VCaP (cell line): Measurements from ENCODE around the gene SLC45A3.
A peak's percentile ranks its signal among the peaks of the same experiment; 100 is the strongest.
"Not testable (repeated sequence)": the region's sequence is repeated elsewhere in the genome, so short reads cannot be mapped to it uniquely, and the experiment has no call there.

Source experiments
- H3K27ac ChIP-seq: fragments of 450-650 bp; 2 replicates; pipeline ENCODE4 v1.5.1; 2017
- CTCF ChIP-seq: fragments of 450-650 bp; conservative IDR thresholded peaks from 2 replicates; pipeline ENCODE4 v1.5.1; 2017; ENCODE audit warnings: mild to moderate bottlenecking, moderate library complexity

The SLC45A3 gene

GRCh38 chr1:205680073-205680851 is at the start of gene SLC45A3:
Gene SLC45A3 (minus strand): TSS chr1:205680509. CDS start chr1:205664656, 15,853 bp downstream.
- no peak for TF ChIP-seq CTCF
- H3K27ac ChIP-seq: peak within 1 kb of the TSS; percentile 88

- TF ChIP-seq CTCF: no peak
- no peak overlapping the region for H3K27ac ChIP-seq
Observed at GRCh38 chr1:205726619-205727125, 46.4 kb upstream of the SLC45A3 start.

DNA sequence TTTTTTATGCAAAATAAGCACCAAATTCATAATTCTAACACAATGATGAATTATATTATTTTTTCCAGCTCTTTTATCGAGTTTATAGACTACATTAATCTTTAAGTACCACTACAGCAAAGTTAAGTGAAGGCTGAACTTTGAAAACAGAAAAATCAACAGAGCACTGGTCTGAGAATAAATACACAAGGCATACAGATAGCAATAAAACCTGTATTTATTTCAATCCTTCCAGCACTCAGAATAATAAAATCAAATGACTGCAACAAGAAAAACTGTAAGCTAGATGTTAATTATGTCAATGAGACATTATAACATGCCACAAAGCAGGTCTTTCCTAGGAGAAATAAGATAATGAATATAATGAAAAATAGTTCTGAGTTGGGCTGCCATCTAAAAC is 45.2 kb upstream of the SLC45A3 start:
- no peak for TF ChIP-seq CTCF

DNA sequence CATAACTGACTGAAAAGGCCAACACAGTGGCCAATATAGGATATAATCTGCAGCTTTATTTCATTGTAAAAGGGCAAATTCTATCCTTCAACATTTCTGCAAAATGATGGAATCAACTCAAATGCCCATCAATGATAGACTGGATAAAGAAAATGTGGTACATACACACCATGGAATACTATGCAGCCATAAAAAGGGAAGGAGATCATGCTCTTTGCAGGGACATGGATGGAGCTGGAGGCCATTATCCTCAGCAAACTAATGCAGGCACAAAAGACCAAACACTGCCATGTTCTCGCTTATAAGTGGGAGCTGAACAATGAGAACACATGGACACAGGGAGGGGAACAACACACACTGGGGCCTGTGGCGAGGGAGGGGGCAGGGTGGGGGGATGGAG is 40.4 kb upstream of the SLC45A3 start:
- not testable (repeated sequence) for H3K27ac ChIP-seq

More for the DNA sequence above, 45.2 kb upstream of the SLC45A3 start:
- peak overlapping the region; percentile 12; the same call in 1 of the 2 replicates for H3K27ac ChIP-seq

GRCh38 chr1:205719762-205720161 is 39.5 kb upstream of the SLC45A3 start:
- no peak overlapping the region for H3K27ac ChIP-seq
- TF ChIP-seq CTCF: no peak

DNA sequence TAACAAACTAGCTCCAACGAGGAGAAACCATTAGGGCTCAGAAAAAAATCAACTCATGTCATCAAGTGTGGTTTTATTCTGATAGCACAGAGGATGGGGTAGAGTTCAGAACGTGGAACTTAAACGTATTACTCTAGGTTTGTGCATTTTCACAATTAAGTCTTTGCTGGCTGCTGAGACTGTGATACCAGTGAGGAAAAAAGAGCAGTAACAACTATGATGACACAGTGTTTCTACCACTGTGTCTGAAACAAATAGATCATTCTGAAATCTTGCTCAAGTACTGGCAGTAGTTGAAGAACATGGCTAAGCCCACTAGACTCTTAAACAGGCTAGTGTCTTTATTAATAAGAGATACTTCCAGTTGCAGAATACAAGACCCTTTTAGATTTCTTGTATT is 38.7 kb upstream of the SLC45A3 start:
- H3K27ac ChIP-seq: no peak overlapping the region
- no peak for TF ChIP-seq CTCF

- peak overlapping the region; percentile 89 for H3K27ac ChIP-seq
- no peak for TF ChIP-seq CTCF
Observed at GRCh38 chr1:205716371-205717132, 36.2 kb upstream of the SLC45A3 start.
